ENCODE data around the gene SH3RF3. TPM values are rescaled to one million over a fixed set of nuclear protein-coding genes. Genes with fewer than 3 reads are reported as not detected.

SH3RF3 gene
- total RNA-seq, 2 donors from 2014 or later = 37.4 to 61.7 TPM

DNA sequence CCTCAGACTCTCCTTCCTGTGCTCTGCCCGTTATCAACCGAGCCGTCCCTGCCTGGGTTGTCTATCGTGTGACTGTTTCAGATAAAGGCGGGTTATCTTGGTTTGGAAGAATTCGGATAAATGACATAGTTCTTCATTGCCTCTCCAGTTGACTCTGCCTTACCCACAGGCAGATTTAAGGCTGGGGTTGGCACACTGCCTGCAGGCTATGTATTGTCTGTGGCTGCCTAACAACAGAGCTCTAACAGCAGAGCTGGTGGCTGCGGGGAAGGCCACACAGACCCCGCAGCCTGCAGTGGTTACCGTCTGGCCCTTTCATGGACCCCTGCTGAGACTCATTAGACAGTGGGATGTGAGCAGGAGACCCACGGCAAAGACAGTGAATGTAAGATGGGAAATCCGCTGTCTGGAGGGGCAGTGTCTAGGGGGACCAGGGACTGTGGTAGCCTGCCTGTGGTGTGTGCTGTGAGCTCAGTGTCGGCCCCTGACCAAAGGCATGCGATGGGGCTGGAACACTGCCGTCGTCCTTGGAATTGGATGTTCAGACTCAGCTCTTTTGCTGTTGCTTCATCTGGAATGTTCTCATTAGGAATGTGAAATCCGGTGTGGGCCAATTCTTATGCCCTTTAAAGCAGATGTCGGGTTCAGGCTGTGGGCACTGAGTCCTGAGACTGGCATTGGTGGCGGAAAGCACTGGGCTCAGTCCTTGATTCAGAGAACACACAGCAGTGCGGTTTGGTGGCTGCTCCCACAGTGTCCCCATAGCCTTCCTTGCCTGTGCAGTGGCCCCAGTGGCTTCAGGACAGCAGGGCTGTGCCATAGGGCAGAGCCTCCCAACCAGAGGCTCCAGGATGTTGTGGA, 44.5 kb downstream of the SH3RF3 start:
- no peaks in the 10 kb centered on the region for H3K9me3 ChIP-seq
- H3K27ac ChIP-seq = peak overlapping the region; percentile 90 to 99
- H3K36me3 ChIP-seq = no peaks in the 10 kb centered on the region
- peak; percentile 70 for DNase-seq (ENCODE audit: low spot score)
- peaks cover 42 to 95% of the 10 kb centered on the region in 2 donors for H3K4me1 ChIP-seq (ENCODE audit: control insufficient read depth in 1 of 2, low read depth in 2 of 2)
- peak; percentile 73 for ATAC-seq (ENCODE audit: insufficient number of reproducible peaks, low FRiP score, low read depth)
- H3K4me3 ChIP-seq = peak overlapping the region; percentile 38
- TF ChIP-seq, protein P1, sequence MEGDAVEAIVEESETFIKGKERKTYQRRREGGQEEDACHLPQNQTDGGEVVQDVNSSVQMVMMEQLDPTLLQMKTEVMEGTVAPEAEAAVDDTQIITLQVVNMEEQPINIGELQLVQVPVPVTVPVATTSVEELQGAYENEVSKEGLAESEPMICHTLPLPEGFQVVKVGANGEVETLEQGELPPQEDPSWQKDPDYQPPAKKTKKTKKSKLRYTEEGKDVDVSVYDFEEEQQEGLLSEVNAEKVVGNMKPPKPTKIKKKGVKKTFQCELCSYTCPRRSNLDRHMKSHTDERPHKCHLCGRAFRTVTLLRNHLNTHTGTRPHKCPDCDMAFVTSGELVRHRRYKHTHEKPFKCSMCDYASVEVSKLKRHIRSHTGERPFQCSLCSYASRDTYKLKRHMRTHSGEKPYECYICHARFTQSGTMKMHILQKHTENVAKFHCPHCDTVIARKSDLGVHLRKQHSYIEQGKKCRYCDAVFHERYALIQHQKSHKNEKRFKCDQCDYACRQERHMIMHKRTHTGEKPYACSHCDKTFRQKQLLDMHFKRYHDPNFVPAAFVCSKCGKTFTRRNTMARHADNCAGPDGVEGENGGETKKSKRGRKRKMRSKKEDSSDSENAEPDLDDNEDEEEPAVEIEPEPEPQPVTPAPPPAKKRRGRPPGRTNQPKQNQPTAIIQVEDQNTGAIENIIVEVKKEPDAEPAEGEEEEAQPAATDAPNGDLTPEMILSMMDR (IDR thresholded peaks at IDR 0.05) = no peak
- no peaks in the 10 kb centered on the region for H3K27me3 ChIP-seq (replicated peaks; ENCODE audit: insufficient read depth)

DNA sequence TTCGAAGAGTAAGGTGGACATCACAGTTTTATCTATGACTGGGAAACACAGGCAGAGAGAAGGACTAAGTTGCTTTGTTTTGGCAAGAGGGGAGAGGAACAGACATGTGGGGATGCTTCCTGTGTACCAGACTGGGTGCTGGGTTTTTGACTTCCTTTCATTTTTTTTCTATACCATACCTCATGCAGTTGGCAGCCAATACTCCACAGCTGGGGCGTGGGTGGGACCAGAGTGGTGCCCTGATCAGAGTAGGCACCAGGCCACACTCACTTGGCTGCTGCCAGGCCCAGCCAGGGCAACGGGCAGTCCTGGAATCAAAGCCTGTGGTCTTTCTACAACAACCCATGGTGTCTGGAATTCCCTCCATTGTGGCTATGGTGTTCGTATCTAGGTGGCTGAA, 45.2 kb downstream of the SH3RF3 start:
- peaks cover 42 to 89% of the 10 kb centered on the region in 2 donors for H3K4me1 ChIP-seq (ENCODE audit: control insufficient read depth in 1 of 2, low read depth in 2 of 2)
- ATAC-seq (ENCODE audit: insufficient number of reproducible peaks, low FRiP score, low read depth) = no peak
- H3K9me3 ChIP-seq = no peaks in the 10 kb centered on the region
- H3K36me3 ChIP-seq = no peaks in the 10 kb centered on the region
- TF ChIP-seq, protein P1 (IDR thresholded peaks at IDR 0.05) = no peak
- peak overlapping the region; percentile 38 for H3K4me3 ChIP-seq
- no peaks in the 10 kb centered on the region for H3K27me3 ChIP-seq (replicated peaks; ENCODE audit: insufficient read depth)
- peak overlapping the region; percentile 90 to 97 for H3K27ac ChIP-seq
- DNase-seq (ENCODE audit: low spot score) = no peak

DNA sequence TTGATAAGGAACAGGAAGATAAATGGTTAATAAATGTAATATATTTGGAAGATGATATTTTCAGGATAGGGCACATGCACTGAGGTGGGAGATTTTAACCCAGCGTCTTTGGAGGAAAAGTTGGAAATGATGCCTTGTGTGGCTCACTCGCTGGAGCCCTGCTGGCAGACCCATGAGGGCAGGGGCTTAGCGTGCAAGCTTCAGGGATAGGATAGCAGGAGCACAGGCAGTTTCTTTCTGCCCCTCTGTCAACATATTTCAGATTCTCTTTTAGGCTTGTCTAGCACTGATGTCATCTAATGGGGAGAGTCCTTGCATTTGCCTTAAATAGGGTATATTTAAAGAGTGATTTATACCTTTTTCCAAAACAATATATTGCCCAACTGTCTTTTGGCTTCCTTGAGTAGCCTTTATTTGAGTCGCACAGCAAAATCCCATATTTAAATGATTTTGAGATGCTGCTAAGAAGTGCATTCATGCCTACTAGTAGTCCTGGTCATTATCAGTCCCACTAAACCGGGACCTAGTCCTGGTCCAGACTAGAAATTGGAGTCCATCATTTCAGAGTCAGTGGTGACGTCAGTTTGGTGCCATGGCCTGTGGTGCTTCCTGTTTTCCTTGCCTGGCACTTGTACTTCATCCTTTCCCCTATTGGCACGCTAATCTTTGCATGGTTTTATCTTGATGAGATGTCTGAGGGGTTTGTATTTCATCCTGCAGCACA, 45.8 kb downstream of the SH3RF3 start:
- H3K9me3 ChIP-seq = no peaks in the 10 kb centered on the region
- H3K27me3 ChIP-seq (replicated peaks; ENCODE audit: insufficient read depth) = no peaks in the 10 kb centered on the region
- H3K4me1 ChIP-seq (ENCODE audit: control insufficient read depth in 1 of 2, low read depth in 2 of 2) = peaks cover 40 to 84% of the 10 kb centered on the region in 2 donors
- no peak for DNase-seq (ENCODE audit: low spot score)
- no peak for ATAC-seq (ENCODE audit: insufficient number of reproducible peaks, low FRiP score, low read depth)
- H3K36me3 ChIP-seq = no peaks in the 10 kb centered on the region
- peak overlapping the region; percentile 38 for H3K4me3 ChIP-seq
- TF ChIP-seq, protein P1 (IDR thresholded peaks at IDR 0.05) = no peak
- peak overlapping the region; percentile 90 to 97 for H3K27ac ChIP-seq

DNA sequence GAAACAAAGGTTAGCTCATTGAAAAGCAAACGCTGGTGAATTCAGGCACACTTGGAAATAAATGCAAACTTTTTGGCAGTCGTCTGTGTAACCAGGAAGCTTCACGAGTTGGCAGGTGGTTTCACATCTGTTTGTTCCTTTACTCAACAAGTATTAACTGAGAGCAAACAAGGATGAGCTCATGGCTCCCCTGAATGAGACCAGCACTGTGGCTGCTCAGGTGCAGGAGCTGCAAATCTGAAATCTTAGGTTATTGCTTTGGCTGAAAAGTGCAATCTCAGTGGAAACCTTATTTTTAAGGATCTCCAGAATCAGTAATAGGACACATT, 46.3 kb downstream of the SH3RF3 start:
- H3K36me3 ChIP-seq = no peaks in the 10 kb centered on the region
- ATAC-seq (ENCODE audit: insufficient number of reproducible peaks, low FRiP score, low read depth) = no peak
- H3K9me3 ChIP-seq = no peaks in the 10 kb centered on the region
- peak overlapping the region; percentile 90 to 97 for H3K27ac ChIP-seq
- peaks cover 36 to 79% of the 10 kb centered on the region in 2 donors for H3K4me1 ChIP-seq (ENCODE audit: control insufficient read depth in 1 of 2, low read depth in 2 of 2)
- H3K27me3 ChIP-seq (replicated peaks; ENCODE audit: insufficient read depth) = no peaks in the 10 kb centered on the region
- no peak overlapping the region for H3K4me3 ChIP-seq
- DNase-seq (ENCODE audit: low spot score) = no peak
- TF ChIP-seq, protein P1 (IDR thresholded peaks at IDR 0.05) = no peak

DNA sequence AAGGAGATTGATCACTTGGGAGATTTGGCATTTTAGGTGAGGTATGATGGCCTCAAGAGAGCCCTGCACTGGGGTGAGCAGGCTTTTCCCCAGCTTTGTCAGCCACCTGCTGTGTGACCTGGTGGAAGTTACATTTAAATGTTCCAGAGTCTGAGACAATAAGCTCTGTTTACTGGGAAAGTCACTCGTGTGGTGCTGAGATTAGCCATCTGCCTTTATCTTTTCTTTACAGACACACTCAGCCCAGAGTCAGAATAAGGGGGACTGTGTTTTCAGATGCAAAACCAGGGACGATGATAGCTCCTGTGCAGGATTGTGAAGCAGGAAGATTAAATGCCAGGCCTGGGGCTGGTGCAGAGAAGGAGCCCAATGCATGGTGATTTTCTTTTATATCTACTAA, 47.9 kb downstream of the SH3RF3 start:
- DNase-seq (ENCODE audit: low spot score) (no peak), ATAC-seq (ENCODE audit: insufficient number of reproducible peaks, low FRiP score, low read depth) (no peak)
- peak overlapping the region; percentile 31 to 90 for H3K27ac ChIP-seq

More for the DNA sequence above, 47.9 kb downstream of the SH3RF3 start:
- H3K9me3 ChIP-seq = no peaks in the 10 kb centered on the region
- peaks cover 29 to 69% of the 10 kb centered on the region in 2 donors for H3K4me1 ChIP-seq (ENCODE audit: control insufficient read depth in 1 of 2, low read depth in 2 of 2)
- no peaks in the 10 kb centered on the region for H3K36me3 ChIP-seq
- no peak overlapping the region for H3K4me3 ChIP-seq
- TF ChIP-seq, protein P1 (IDR thresholded peaks at IDR 0.05) = no peak
- no peaks in the 10 kb centered on the region for H3K27me3 ChIP-seq (replicated peaks; ENCODE audit: insufficient read depth)

All from thoracic aorta (tissue), 2 donors.